GM18520 (cell line): ENCODE results near the gene TTLL4.

Experiments used
- ATAC-seq: cut with Tn5 transposase; IDR thresholded peaks from one replicate; pipeline ENCODE4 v1.9.1; 2021; ENCODE audit not compliant: unreplicated experiment

TTLL4 gene

GRCh38 chr2:218781691-218782527 is 71.3 kb downstream of the TTLL4 start, which contains the start of gene CYP27A1:
Gene CYP27A1, plus strand, starts transcription at chr2:218782147. Its CDS starts 36 bp downstream, at chr2:218782183.
- ATAC-seq = no peak

- ATAC-seq = no peak
Observed at GRCh38 chr2:218782528-218782844, 71.9 kb downstream of the TTLL4 start.

- no peak for ATAC-seq
Observed at GRCh38 chr2:218783688-218784087, 73.1 kb downstream of the TTLL4 start.

- ATAC-seq = no peak
Observed at GRCh38 chr2:218785103-218785502, 74.5 kb downstream of the TTLL4 start.

- no peak for ATAC-seq
Observed at GRCh38 chr2:218786133-218786532, 75.5 kb downstream of the TTLL4 start.

- no peak for ATAC-seq
Observed at GRCh38 chr2:218788529-218789255, 78.1 kb downstream of the TTLL4 start.

- ATAC-seq = no peak
Observed at GRCh38 chr2:218792433-218792832, 81.8 kb downstream of the TTLL4 start.

GRCh38 chr2:218796691-218797090 is 86.1 kb downstream of the TTLL4 start:
- no peak for ATAC-seq

GRCh38 chr2:218798767-218799504 is 88.3 kb downstream of the TTLL4 start:
- no peak for ATAC-seq

GRCh38 chr2:218799990-218800389 is 89.4 kb downstream of the TTLL4 start:
- no peak for ATAC-seq

GRCh38 chr2:218802386-218802994 is 91.9 kb downstream of the TTLL4 start:
- no peak for ATAC-seq

GRCh38 chr2:218804817-218805216 is 94.2 kb downstream of the TTLL4 start:
- no peak for ATAC-seq
